ENCODE measurements around the gene NAV2.

- no peak for TF ChIP-seq EZH2phosphoT487 (IDR thresholded peaks at IDR 0.05; ENCODE audit: unreplicated experiment)
- TF ChIP-seq CTCF (conservative IDR thresholded peaks at IDR 0.05; ENCODE audit: low read depth in 2 of 2), result no peak
These were observed 25.5 kb downstream of the NAV2 start for GRCh38 chr11:19738124-19738523.

Data from GM23338 (cell line).